Stimulated activated CD4-positive, alpha-beta T cell treated with anti-CD3 and anti-CD28 coated beads, Interleukin-4, amount 100 ng/mL, for 24 hours (primary cell): Measurements from ENCODE around the gene MTX2.

Experiments used
- DNase-seq: peaks from one replicate; pipeline ENCODE4 v3.0.0-alpha.2; 2020

MTX2 gene

DNA sequence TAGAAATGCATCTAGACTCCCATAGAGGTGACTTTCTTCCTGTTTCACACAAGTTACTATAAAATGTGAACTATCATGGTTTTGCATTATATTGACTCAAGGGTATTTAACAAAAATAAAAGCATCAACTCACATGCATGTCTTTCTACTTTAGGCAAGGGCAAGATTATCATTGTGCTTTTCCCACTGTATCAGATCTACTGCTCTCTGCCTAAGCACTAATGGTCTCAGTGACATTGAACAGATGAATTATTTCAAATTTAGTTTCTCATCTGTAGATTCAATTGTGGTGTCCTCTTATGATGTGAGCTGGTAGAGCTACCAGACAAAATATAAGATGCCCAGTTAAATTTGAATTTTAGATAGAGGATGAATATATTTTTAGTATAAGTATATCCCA, 113.9 kb downstream of the MTX2 start:
- no peak for DNase-seq

DNA sequence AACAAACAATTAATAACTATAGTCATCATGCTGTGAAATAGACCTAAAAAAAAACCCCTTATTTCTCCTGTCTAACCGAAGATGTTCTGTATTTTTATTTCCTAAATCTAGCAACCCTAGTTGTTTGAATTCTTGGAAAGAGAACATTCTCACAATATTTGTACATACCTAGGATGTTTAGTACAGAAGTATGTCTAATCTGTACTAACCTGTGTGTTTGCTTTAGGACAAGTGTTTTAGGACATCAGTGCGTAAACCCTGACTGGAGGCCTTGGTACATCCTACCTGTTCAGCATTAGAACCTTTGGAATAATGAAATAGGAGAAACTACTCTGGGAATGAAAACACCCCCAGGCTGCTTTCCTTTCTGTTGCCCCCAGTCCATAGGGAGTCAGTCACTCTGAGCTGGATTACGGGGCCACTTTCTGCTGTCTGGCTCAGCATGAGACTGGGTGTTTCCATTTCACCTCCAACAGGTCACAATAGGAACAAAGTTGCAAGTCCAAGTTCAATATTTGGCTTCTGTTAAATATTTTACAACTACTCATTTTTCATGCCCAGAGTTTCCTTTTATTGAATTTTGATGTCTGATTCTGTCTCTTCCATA, 114.7 kb downstream of the MTX2 start:
- no peak for DNase-seq

DNA sequence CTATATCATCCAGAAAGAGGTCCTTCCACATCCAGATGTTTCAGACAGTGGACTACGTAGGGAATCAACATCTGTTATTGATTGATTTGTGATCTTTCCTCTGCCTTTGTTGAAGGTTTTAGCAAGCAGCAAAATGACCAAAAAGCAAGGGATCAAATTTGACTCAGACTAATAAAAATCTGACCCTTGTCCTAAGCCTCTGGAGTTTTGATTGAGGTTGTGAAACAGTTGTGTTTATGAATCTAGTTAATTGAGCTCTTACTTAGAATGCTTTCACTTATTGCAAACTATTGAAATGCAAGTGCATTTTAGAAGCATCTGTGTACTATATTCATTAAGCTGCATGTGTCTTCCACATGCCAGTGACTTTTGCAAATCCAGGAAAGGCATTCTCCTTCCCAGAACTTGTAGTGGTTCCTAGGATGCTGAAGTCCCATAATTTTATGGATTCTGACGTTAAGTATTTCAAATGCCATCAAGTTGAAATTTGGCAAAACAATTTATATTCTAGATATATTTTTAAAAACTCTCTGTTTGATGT, 116.0 kb downstream of the MTX2 start:
- DNase-seq: no peak

GRCh38 chr2:176385838-176386237, 116.6 kb downstream of the MTX2 start:
- no peak for DNase-seq
